Measurements from ENCODE around the gene SORL1-AS1.

DNA sequence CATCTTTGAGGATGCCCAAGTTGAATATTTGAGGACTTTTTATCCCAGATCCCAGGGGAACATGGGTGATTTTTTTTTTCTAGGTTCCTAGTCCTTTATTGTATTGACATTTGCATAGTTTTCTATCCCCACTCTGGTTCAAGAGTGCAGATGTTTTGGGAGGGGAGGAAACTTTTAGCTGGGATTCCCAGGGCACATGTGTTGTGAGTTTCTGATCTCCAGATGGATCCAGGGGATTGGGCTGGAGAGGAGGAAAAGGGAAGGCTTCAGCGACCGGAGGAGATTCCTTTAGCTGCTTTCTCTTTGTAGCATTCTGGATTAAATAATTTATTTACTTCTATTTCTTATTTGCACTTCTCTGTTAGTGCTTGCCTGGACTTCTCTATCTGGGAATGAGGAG is 14.7 kb upstream of the SORL1-AS1 start:
- peak; percentile 46 for TF ChIP-seq EZH2 (IDR thresholded peaks at IDR 0.05)
- TF ChIP-seq POLR2AphosphoS5 (IDR thresholded peaks at IDR 0.05; ENCODE audit: borderline replicate concordance, low read depth, low read length), result no peak
- TF ChIP-seq FOXP2 (optimal IDR thresholded peaks at IDR 0.05; ENCODE audit: control extremely low read depth, extremely low read length, insufficient read depth), result no peak

All from SK-N-MC (cell line).